HG02970 (cell line): ENCODE data around the gene CPNE2.

Experiments used
- ATAC-seq: cut with Tn5 transposase; IDR thresholded peaks from one replicate; pipeline ENCODE4 v1.9.1; 2021; ENCODE audit warnings: mild to moderate bottlenecking, moderate library complexity, moderate number of reproducible peaks; ENCODE audit not compliant: unreplicated experiment, low FRiP score

Gene CPNE2

DNA sequence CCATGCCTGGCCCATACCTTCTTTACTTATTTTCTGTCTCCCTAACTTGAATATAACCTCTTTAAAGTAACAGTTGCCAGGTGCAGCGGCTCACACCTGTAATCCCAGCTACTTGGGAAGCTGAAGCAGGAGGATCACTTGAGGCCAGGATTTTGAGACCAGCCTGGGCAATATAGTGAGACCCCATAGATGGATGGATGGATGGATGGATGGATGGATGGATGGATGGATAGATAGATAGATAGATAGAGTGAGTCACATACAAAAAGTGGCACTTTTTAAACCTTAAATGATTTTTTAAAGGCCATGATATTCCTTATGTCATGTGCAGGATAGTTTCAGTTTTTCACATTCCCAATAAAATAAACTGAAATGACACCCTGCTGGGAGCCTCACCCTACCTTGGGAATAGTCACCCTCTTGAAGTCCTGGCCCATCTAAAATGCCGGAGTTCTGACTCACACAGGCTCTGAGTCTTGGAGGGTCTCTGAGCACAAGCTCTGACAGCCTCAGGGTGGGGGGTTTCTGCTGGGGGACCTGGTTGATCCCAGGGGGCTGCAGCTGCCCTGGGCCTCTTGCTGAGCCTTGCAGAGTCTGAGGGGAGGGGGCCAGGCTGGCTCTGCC lies 26.2 kb downstream of the CPNE2 start:
- ATAC-seq = no peak

- no peak for ATAC-seq
Observed at GRCh38 chr16:57123216-57123973, 31.0 kb downstream of the CPNE2 start.

DNA sequence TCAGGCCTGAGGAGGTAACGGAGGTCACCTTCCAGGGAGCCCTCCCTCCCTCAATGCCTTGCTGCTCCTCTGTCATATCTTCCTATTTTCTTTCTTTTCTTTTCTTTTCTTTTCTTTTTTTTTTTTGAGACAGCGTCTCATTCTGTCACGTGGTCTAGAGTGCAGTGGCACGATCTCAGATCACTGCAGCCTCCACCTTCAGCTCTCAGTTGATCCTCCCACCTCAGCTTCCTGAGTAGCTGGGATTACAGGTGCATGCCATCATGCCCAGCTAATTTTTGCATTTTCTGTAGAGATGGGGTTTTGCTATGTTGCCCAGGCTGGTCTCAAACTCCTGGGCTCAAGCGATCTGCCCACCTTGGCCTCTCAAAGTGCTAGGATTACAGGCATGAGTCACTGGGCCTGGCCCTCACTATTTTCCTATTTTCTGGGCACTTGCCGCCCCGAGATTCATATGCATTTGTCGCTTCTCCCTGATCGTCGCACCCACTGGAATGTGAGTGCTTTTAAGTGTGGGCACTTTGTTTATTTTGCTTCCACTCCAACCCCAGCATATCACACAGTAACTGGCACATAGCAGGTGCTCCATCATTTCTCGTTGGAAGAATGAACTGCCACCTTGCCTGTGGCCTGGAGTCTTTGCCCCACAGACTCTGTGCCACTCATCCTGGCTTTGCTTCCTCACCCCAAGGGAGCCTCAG lies 31.7 kb downstream of the CPNE2 start:
- no peak for ATAC-seq

GRCh38 chr16:57125376-57125775 lies 33.0 kb downstream of the CPNE2 start:
- no peak for ATAC-seq

DNA sequence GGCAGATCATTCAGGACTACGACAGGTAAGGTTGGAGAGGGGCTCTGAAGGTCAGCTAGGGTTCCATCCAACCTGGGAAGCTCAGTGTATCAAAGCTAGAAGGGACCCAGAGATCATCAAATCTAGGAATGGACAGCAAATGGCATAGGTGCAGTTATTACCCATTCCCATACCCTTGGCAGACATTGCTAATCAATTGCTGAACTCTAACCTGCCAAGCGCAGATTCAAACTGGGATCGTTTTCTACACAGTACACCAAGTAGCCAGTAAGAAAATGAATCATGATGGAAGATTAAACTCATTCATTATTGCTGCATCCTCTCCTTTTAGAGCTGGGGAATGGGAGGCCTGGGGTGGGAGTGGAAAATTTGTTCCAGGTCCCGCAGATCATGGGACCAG lies 33.6 kb downstream of the CPNE2 start:
- ATAC-seq = no peak

DNA sequence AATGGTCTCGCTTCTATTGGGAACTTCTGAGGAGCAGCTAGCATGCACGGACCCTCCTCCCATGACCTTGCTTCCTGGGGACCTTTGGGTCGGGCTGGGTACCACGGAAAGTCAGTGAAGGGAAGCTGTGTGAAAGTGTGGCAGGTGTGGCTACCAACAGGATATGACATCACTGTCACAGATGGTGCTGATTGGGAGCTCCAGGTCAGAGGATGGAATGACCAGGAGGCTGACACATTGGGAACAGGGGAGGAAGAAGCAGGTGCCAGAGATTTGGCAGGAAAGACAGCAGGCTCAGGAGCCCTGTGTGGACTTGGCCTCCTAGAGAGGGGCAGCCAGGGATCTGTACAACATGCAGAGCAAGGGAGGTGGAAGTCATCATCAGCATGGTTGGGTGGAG lies 34.0 kb downstream of the CPNE2 start:
- ATAC-seq = no peak

GRCh38 chr16:57127037-57127763 lies 34.8 kb downstream of the CPNE2 start:
- ATAC-seq = no peak

GRCh38 chr16:57127836-57128235 lies 35.5 kb downstream of the CPNE2 start:
- ATAC-seq = no peak

GRCh38 chr16:57128771-57129389 lies 36.5 kb downstream of the CPNE2 start:
- no peak for ATAC-seq

DNA sequence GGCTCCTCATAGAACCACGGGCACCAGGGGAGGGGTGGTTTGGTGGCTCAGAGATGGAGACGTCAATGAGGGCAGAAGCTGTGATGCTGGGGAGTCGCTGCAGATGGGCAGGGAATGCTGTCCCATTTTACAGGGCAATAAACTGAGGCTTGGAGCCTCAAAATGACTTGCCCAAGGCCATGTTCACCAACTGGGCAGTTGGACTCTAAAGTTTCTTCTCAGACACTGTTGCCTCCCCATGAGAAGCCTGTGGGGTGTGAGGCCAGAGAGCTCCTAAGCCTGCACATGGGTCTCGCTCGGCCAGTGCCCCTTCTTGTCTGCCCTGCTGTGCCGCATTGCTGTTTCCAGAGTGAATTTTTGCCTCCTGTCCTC lies 38.6 kb downstream of the CPNE2 start:
- no peak for ATAC-seq

DNA sequence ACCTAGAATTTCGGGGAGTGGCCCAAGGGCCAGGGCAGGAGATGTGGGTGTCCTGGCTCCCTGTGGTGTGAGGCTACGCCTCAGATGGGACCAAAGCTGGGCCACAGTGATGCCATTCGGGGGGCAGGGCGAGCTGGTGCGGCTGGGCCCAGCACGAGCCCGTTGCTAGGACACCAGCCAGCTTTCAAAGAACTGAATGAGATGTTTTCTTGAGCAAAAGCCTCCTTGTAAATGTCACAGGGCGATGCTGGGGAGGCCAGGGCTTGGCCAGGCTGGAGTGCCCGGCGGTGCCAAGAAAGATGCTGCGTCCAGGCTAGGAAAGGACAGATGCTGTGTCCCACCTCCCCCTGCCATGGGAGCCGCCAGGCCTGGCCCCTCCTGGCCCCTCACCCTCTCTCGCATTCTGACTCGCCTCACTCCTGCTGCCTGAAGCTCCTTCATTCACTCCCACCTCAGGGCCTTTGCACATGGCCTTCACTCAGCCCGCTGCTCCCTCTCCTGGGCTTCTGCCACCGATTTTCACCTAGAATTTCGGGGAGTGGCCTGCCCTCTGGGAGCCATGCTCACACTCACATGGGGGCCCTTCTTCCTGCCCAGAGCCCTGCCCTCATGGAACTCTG lies 39.1 kb downstream of the CPNE2 start:
- ATAC-seq = no peak

GRCh38 chr16:57132470-57132869 lies 40.1 kb downstream of the CPNE2 start:
- no peak for ATAC-seq

GRCh38 chr16:57133031-57133430 lies 40.6 kb downstream of the CPNE2 start:
- ATAC-seq = no peak

DNA sequence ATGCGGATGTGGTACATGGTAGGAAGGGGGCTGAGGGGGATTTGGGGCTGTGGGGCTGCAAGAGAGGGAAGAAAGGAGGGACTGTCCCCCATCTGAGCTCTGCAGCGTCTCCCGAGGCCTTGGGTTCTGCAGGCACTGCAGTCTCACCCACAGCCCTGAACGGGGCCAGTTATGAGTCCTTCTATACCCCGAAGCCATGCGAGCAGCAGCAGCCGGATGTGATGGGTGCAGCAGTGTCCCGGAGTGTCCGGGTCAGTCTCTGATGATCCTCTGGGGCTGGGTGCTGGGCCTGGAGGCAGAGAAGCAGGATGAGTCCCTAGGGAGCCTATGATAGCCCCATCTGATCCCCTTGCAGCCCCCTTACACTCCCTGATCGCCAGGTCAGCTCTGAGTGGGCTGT lies 41.5 kb downstream of the CPNE2 start:
- ATAC-seq = no peak

DNA sequence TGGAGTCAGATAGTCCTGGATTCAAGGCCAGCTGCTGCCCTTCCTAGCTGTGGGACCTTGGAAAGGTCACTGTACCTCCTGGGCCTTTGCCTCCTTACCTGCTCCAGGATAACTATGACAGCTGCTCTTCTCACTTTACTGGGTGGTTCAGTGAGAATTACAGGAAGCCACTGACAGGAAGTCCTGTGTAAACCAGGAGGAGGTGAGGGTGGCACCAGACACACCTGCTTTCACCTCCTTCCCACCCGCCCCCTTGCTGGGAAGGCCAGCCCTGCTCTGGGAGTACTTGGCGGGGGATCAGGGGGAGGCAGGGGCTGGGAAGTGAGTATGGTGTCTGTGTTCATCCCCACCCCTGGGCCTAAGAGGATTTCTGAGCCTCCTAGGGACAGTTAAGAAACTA lies 42.6 kb downstream of the CPNE2 start:
- ATAC-seq = no peak

DNA sequence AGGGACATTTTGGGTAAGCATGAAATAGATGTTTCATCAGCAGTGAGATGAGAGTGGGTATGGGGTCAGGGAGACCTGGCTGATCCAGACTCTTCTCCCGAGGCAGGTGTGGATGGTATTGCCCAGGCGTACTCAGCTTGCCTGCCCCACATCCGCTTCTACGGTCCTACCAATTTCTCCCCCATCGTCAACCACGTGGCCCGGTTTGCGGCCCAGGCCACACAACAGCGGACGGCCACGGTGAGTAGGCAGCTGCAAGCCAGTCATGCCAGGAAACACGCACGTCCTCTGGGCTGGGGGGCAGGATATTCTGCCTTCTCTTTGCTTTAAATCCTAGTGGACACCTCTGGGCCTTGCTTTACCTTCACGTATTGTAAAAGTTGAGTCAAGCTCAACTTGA lies 44.7 kb downstream of the CPNE2 start:
- ATAC-seq = no peak

- ATAC-seq = no peak
Observed at GRCh38 chr16:57137566-57138273, 45.3 kb downstream of the CPNE2 start.

- no peak for ATAC-seq
Observed at GRCh38 chr16:57138281-57138935, 46.0 kb downstream of the CPNE2 start.
